HL-60 (cell line): ENCODE results near the gene TRMU.

Experiments
- DNase-seq, 2 experiments: peaks; one replicate each; pipeline ENCODE4 v3.0.0-alpha.2; 2010 to 2020; ENCODE audit warnings: low read depth in 1 of 2, low spot score in 1 of 2
- H3K27ac ChIP-seq: fragments of 250-450 bp; sonication (Bioruptor Pico); replicated peaks from 2 replicates; pipeline ENCODE4 v1.5.1; 2020; ENCODE audit warnings: mild to moderate bottlenecking, moderate library complexity
- H3K27me3 ChIP-seq: fragments of 250-450 bp; sonication (Bioruptor Pico); 2 replicates; pipeline ENCODE4 v1.5.1; 2021; ENCODE audit warnings: mild to moderate bottlenecking, moderate library complexity; ENCODE audit not compliant: insufficient read depth, poor library complexity, severe bottlenecking
- H3K4me3 ChIP-seq: replicated peaks from 2 replicates; pipeline ENCODE4 v1.5.1; 2011; ENCODE audit warnings: mild to moderate bottlenecking, control low read depth, low read length; ENCODE audit not compliant: insufficient read depth
- CTCF ChIP-seq: IDR thresholded peaks from one replicate; pipeline ENCODE4 v1.5.1; 2011; ENCODE audit warnings: low read length, control low read depth, inconsistent platforms; ENCODE audit not compliant: insufficient read depth
- GABPA ChIP-seq: IDR thresholded peaks from 2 replicates; pipeline ENCODE4 v1.6.1; 2012; ENCODE audit warnings: low read depth
- POLR2AphosphoS5 ChIP-seq: IDR thresholded peaks from 2 replicates; pipeline ENCODE4 v1.6.1; 2012; ENCODE audit warnings: low read depth
- SPI1 ChIP-seq: IDR thresholded peaks from 2 replicates; pipeline ENCODE4 v1.6.1; 2012; ENCODE audit warnings: low read depth, mild to moderate bottlenecking, borderline replicate concordance
- TF ChIP-seq, protein P1 (sequence below): IDR thresholded peaks from 2 replicates; pipeline ENCODE4 v1.6.1; 2012; ENCODE audit warnings: low read depth; ENCODE audit not compliant: insufficient replicate concordance

Gene TRMU

DNA sequence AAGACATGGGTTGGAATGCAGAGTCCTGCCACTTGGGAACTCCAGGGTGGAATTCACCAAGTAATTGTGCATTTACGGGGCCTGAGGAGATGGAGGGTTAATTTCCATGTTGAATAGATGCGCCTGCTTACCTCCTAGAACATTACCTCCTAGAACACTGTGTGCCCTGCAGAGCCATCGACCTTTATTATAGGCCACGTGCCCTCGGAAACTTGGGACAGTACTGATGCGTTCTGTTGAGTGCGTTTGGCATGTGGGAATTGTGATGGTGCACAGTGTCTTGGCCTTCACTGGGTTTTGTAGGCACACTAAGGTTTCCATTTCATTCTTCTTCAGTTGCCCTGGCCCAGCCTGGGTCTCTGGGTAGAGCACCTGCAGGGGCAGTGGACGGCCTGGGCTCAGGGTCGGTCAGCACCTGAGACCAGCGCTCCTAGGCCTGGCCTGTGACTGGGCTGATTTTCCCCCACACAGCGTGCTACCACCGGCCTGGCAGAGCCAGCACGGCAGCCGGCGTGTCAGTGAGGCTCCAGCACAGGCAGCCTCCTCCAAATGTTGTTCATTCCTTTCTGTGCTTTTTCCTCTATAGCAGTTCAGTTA is 12.7 kb downstream of the TRMU start:
- Histone ChIP-seq H3K27ac (no peak overlapping the region), H3K27me3 (no peaks in the 10 kb centered on the region), H3K4me3 (no peak overlapping the region)
- TF ChIP-seq, protein P1, sequence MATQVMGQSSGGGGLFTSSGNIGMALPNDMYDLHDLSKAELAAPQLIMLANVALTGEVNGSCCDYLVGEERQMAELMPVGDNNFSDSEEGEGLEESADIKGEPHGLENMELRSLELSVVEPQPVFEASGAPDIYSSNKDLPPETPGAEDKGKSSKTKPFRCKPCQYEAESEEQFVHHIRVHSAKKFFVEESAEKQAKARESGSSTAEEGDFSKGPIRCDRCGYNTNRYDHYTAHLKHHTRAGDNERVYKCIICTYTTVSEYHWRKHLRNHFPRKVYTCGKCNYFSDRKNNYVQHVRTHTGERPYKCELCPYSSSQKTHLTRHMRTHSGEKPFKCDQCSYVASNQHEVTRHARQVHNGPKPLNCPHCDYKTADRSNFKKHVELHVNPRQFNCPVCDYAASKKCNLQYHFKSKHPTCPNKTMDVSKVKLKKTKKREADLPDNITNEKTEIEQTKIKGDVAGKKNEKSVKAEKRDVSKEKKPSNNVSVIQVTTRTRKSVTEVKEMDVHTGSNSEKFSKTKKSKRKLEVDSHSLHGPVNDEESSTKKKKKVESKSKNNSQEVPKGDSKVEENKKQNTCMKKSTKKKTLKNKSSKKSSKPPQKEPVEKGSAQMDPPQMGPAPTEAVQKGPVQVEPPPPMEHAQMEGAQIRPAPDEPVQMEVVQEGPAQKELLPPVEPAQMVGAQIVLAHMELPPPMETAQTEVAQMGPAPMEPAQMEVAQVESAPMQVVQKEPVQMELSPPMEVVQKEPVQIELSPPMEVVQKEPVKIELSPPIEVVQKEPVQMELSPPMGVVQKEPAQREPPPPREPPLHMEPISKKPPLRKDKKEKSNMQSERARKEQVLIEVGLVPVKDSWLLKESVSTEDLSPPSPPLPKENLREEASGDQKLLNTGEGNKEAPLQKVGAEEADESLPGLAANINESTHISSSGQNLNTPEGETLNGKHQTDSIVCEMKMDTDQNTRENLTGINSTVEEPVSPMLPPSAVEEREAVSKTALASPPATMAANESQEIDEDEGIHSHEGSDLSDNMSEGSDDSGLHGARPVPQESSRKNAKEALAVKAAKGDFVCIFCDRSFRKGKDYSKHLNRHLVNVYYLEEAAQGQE, result no peak
- TF ChIP-seq SPI1 (no peak), CTCF (no peak), GABPA (no peak), POLR2AphosphoS5 (no peak)
- no peak for DNase-seq

DNA sequence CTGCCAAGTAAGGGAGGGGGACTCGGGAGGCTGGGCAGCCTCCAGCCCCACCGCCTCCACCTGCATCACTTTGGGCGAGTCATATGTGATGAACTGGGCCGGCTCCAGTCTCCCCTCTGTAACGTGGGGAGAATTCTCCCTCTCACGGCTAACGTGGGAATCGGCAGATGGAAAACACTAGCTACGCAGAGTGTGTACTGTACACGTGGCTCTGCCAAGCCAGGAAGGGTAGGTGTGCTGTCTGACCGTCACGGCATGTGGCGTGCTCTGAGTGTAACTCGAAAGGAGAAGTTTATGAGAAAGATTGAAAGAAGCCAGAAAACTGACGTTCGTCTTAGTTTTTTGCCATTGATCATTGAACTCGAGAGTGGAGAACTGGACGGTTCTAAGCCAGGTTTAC is 13.7 kb downstream of the TRMU start:
- no peak overlapping the region for H3K27ac ChIP-seq
- no peak for DNase-seq
- H3K27me3 ChIP-seq, result no peaks in the 10 kb centered on the region
- TF ChIP-seq, protein P1, result no peak
- H3K4me3 ChIP-seq, result no peak overlapping the region

DNA sequence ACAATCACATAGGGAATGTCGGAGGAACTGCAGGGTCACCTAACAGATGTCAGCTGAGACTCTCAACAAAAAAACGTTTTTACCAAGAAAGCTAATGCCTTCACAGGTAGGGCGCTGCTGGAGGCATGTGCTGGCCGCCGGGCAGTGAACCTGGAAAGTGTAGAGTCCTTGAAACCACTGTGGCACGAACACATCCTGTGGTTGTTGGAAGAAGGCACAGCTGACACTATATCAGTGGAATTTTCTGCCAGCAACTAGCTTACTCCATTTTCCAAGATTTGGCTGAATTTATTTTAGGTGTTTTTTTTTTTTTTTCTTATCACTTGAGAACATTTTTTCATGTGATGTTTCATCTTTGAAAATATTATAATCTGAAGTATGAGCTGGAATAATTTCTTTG is 14.2 kb downstream of the TRMU start:
- TF ChIP-seq POLR2AphosphoS5 (no peak), GABPA (no peak), CTCF (no peak), SPI1 (no peak)
- TF ChIP-seq, protein P1, result no peak
- Histone ChIP-seq H3K27me3 (no peaks in the 10 kb centered on the region), H3K4me3 (no peak overlapping the region), H3K27ac (no peak overlapping the region)
- DNase-seq, result no peak

- DNase-seq, result no peak
- Histone ChIP-seq H3K27me3 (no peaks in the 10 kb centered on the region), H3K4me3 (no peak overlapping the region), H3K27ac (no peak overlapping the region)
- TF ChIP-seq, protein P1, result no peak
- TF ChIP-seq SPI1, result no peak
- no peak for TF ChIP-seq POLR2AphosphoS5
- TF ChIP-seq CTCF, result no peak
- no peak for TF ChIP-seq GABPA
Observed at GRCh38 chr22:46350121-46350520, 14.6 kb downstream of the TRMU start.
